A549 (cell line): ENCODE data around the gene TMCC3. TPM values are rescaled to one million over a fixed set of nuclear protein-coding genes. Genes with fewer than 3 reads are reported as not detected.

Experiments used
- ATAC-seq, 2 experiments: fragments of 200-7000 bp in 1 of 2; fragments of >200 bp in 1 of 2; cut with Nextera tagmentation in 1 of 2; cut with Tn5 transposase in 1 of 2; 3 replicates each; pipeline versions ENCODE4 v1.8.0 to v1.9.1; 2018 to 2020; ENCODE audit warnings: mild to moderate bottlenecking in 1 of 2, moderate library complexity in 1 of 2
- CTCF ChIA-PET: fragments of 300-600 bp; sonication (Branson Sonifier 250); formaldehyde crosslinking; extraction: SDS; loops from one replicate; lab custom pipeline; 2021; ENCODE audit warnings: antibody characterized with exemption, inconsistent platforms; lab: Yijun Ruan, JAX
- POLR2A ChIA-PET: fragments of 350-600 bp; formaldehyde crosslinking; extraction: SDS; loops from one replicate; lab custom pipeline; 2021; ENCODE audit warnings: antibody characterized with exemption, inconsistent platforms; lab: Yijun Ruan, JAX
- DNase-seq, 2 experiments: peaks; one replicate each; pipeline versions ENCODE4 v3.0.0 to v3.0.0-alpha.2; 2011 to 2016; ENCODE audit warnings: low read depth in 1 of 2, low spot score in 1 of 2
- FAIRE-seq: peaks from 2 replicates; lab custom pipeline; 2011; peaks lifted over from hg19 to GRCh38; lab: Jason Lieb, UNC
- H3K27ac ChIP-seq, 2 experiments: fragments of >200 bp; sonication (Bioruptor Twin); formaldehyde crosslinking; 3 replicates each; pipeline ENCODE4 v1.5.1; 2016 to 2017
- H3K4me1 ChIP-seq: fragments of >200 bp; sonication (Bioruptor Twin); formaldehyde crosslinking; 3 replicates; pipeline ENCODE4 v1.6.1; 2016
- H3K4me2 ChIP-seq: fragments of >200 bp; sonication (Bioruptor Twin); formaldehyde crosslinking; 3 replicates; pipeline ENCODE4 v1.6.1; 2016
- H3K4me3 ChIP-seq: fragments of >200 bp; sonication (Bioruptor Twin); formaldehyde crosslinking; 3 replicates; pipeline ENCODE4 v1.5.1; 2016
- H3K9me3 ChIP-seq: fragments of >200 bp; sonication (Bioruptor Twin); formaldehyde crosslinking; 3 replicates; pipeline ENCODE4 v1.6.1; 2016
- ATOH8 ChIP-seq: fragments of 250-450 bp; sonication (Bioruptor Pico); IDR thresholded peaks from 2 replicates; pipeline ENCODE4 v1.5.0; 2020; ENCODE audit warnings: low read depth, mild to moderate bottlenecking, moderate library complexity
- BCL3 ChIP-seq: fragments of >200 bp; sonication (Bioruptor Twin); formaldehyde crosslinking; IDR thresholded peaks from 3 replicates; pipeline ENCODE4 v1.6.1; 2016
- CEBPB ChIP-seq, 2 experiments: fragments of >200 bp in 1 of 2; sonication (Bioruptor Twin) in 1 of 2; formaldehyde crosslinking in 1 of 2; IDR thresholded peaks; 2 replicates each; pipeline ENCODE4 v1.6.1; 2012 to 2016
- CHD2 ChIP-seq: fragments of 150-350 bp; IDR thresholded peaks from 2 replicates; pipeline ENCODE4 v1.6.1; 2014; ENCODE audit warnings: low read length; ENCODE audit not compliant: partially characterized antibody
- CTCF ChIP-seq: fragments of >200 bp; sonication (Bioruptor Twin); formaldehyde crosslinking; IDR thresholded peaks from 3 replicates; pipeline ENCODE4 v1.5.1; 2016
- EHMT2 ChIP-seq: fragments of 200-600 bp; sonication (generic); IDR thresholded peaks from 2 replicates; pipeline ENCODE4 v1.6.1; 2016; ENCODE audit warnings: antibody characterized with exemption, low read depth, mild to moderate bottlenecking, moderate library complexity
- ESRRA ChIP-seq: fragments of 150-350 bp; IDR thresholded peaks from 2 replicates; pipeline ENCODE4 v1.6.1; 2014; ENCODE audit warnings: mild to moderate bottlenecking, low read length, borderline replicate concordance
- FOSL2 ChIP-seq, 2 experiments: fragments of 450-650 bp in 1 of 2; fragments of >200 bp in 1 of 2; sonication (Bioruptor Twin) in 1 of 2; formaldehyde crosslinking; IDR thresholded peaks; 2 replicates each; pipeline versions ENCODE4 v1.5.0 to v1.6.1; 2016 to 2020; ENCODE audit warnings: mild to moderate bottlenecking in 1 of 2, moderate library complexity in 1 of 2
- FOXS1 ChIP-seq: fragments of 250-450 bp; sonication (Bioruptor Pico); IDR thresholded peaks from 2 replicates; pipeline ENCODE4 v1.5.0; 2020; ENCODE audit warnings: mild to moderate bottlenecking, moderate library complexity
- HES2 ChIP-seq: fragments of >200 bp; sonication (Bioruptor Twin); formaldehyde crosslinking; IDR thresholded peaks from 2 replicates; pipeline ENCODE4 v1.6.1; 2016
- HEYL ChIP-seq: fragments of 250-450 bp; sonication (Bioruptor Pico); IDR thresholded peaks from 2 replicates; pipeline ENCODE4 v1.8.0; 2021; ENCODE audit warnings: mild to moderate bottlenecking, moderate library complexity
- HMGXB4 ChIP-seq: fragments of 250-450 bp; sonication (Bioruptor Pico); IDR thresholded peaks from 2 replicates; pipeline ENCODE4 v1.5.0; 2021; ENCODE audit warnings: mild to moderate bottlenecking, moderate library complexity, borderline replicate concordance
- HOXA7 ChIP-seq: fragments of 250-450 bp; sonication (Bioruptor Pico); IDR thresholded peaks from 2 replicates; pipeline ENCODE4 v1.5.0; 2020; ENCODE audit warnings: mild to moderate bottlenecking, moderate library complexity
- HOXB5 ChIP-seq: fragments of 250-450 bp; sonication (Bioruptor Pico); IDR thresholded peaks from 2 replicates; pipeline ENCODE4 v1.5.0; 2020; ENCODE audit warnings: mild to moderate bottlenecking, moderate library complexity
- MAX ChIP-seq: IDR thresholded peaks from 2 replicates; pipeline ENCODE4 v1.6.1; 2012
- MYC ChIP-seq: IDR thresholded peaks from 2 replicates; pipeline ENCODE4 v1.6.1; 2012; ENCODE audit warnings: mild to moderate bottlenecking, inconsistent platforms, low read length, improper control_type of control experiment, borderline replicate concordance
- NFE2L2 ChIP-seq: fragments of 150-350 bp; conservative IDR thresholded peaks from 2 replicates; pipeline ENCODE4 v1.6.1; 2014; ENCODE audit warnings: low read length
- NR3C1 ChIP-seq: fragments of >200 bp; sonication (Bioruptor Twin); formaldehyde crosslinking; IDR thresholded peaks from 3 replicates; pipeline ENCODE4 v1.6.1; 2017
- POLR2A ChIP-seq: IDR thresholded peaks from 2 replicates; pipeline ENCODE4 v1.6.1; 2012; ENCODE audit warnings: mild to moderate bottlenecking, low read length
- POLR2AphosphoS2 ChIP-seq: conservative IDR thresholded peaks from 2 replicates; pipeline ENCODE4 v1.6.1; 2012; ENCODE audit warnings: low read length, improper control_type of control experiment, inconsistent platforms
- RAD21 ChIP-seq, 2 experiments: fragments of >200 bp in 1 of 2; sonication (Bioruptor Twin) in 1 of 2; formaldehyde crosslinking in 1 of 2; IDR thresholded peaks in 1 of 2; conservative IDR thresholded peaks in 1 of 2; 2 replicates in 1 of 2; 3 replicates in 1 of 2; pipeline ENCODE4 v1.6.1; 2012 to 2018; ENCODE audit warnings: inconsistent platforms in 1 of 2
- RNF2 ChIP-seq: fragments of 200-600 bp; sonication (generic); IDR thresholded peaks from 2 replicates; pipeline ENCODE4 v1.6.1; 2016; ENCODE audit warnings: low read depth, mild to moderate bottlenecking, antibody characterized with exemption, moderate library complexity, borderline replicate concordance
- SMC3 ChIP-seq: fragments of >200 bp; sonication (Bioruptor Twin); formaldehyde crosslinking; IDR thresholded peaks from 3 replicates; pipeline ENCODE4 v1.6.1; 2018; ENCODE audit warnings: inconsistent platforms
- SREBF2 ChIP-seq: fragments of 450-650 bp; IDR thresholded peaks from 2 replicates; pipeline ENCODE4 v1.6.1; 2014; ENCODE audit warnings: mild to moderate bottlenecking, moderate library complexity
- TFCP2L1 ChIP-seq: fragments of 250-450 bp; sonication (Bioruptor Pico); IDR thresholded peaks from 2 replicates; pipeline ENCODE4 v1.5.0; 2021; ENCODE audit warnings: mild to moderate bottlenecking
- ZFP36 ChIP-seq: fragments of 450-650 bp; IDR thresholded peaks from 2 replicates; pipeline ENCODE4 v1.6.1; 2014; ENCODE audit warnings: borderline replicate concordance; ENCODE audit not compliant: partially characterized antibody
- WGBS: methylation state at CpG from one replicate; pipeline ENCODE4 v1.1.6; 2017; ENCODE audit errors: missing lambda C conversion rate; 5-methylcytosine and 5-hydroxymethylcytosine counted together
- polyA plus RNA-seq, 4 experiments: library from polyadenylated mRNA; depleted of rRNA in 3 of 4; stranded (reverse); fragments of >200 nt; fragmentation: RNase III in 1 of 4; extraction: RNeasy Plus Mini Kit Qiagen cat#74134 plus additional on column Dnase treatment in 1 of 4; gene quantifications; 2 replicates in 3 of 4; 3 replicates in 1 of 4; pipeline ENCODE4 v1.2.3, GENCODE V29; 2011 to 2017

Gene TMCC3
- polyA plus RNA-seq, 2 of the 4 experiments (the other 2 are of a cell fraction) = 0.50 to 0.62 TPM

GRCh38 chr12:94660436-94660835 is 10.1 kb upstream of the TMCC3 start:
- ATAC-seq (no peak), DNase-seq (no peak), FAIRE-seq (no peak)
- TF ChIP-seq CHD2 = no peak
- TF ChIP-seq POLR2A = no peak
- TF ChIP-seq ATOH8 (CRISPR knock-in tag) = no peak
- no peak for TF ChIP-seq EHMT2
- no peak for TF ChIP-seq MYC
- TF ChIP-seq FOXS1 (CRISPR knock-in tag) = no peak
- no peak for TF ChIP-seq HOXB5
- no peak for TF ChIP-seq NFE2L2
- no peak for TF ChIP-seq RAD21 (conservative IDR thresholded peaks at IDR 0.05 in 1 of 2, IDR thresholded peaks at IDR 0.05 in 1 of 2)
- no peak for TF ChIP-seq SREBF2
- no peak for TF ChIP-seq ZFP36
- no peak for TF ChIP-seq HOXA7 (CRISPR knock-in tag)
- TF ChIP-seq SMC3 = no peak
- no peak for TF ChIP-seq HEYL (CRISPR knock-in tag)
- TF ChIP-seq HMGXB4 (CRISPR knock-in tag) = no peak
- TF ChIP-seq ESRRA = no peak
- no peak for TF ChIP-seq FOSL2 (IDR thresholded peaks at IDR 0.05)
- TF ChIP-seq FOSL2 (CRISPR knock-in tag; IDR thresholded peaks at IDR 0.05) = no peak
- no peak for TF ChIP-seq CEBPB (IDR thresholded peaks at IDR 0.05)
- Histone ChIP-seq H3K4me2 (no peak overlapping the region), H3K27ac (no peak overlapping the region), H3K9me3 (no peaks in the 10 kb centered on the region), H3K4me1 (no peaks in the 10 kb centered on the region), H3K4me3 (no peak overlapping the region)
- WGBS = 49% methylated on average over 3 of the region's 3 CpGs
- ChIA-PET POLR2A (no interaction called here), CTCF (no interaction called here)

- no peaks in the 10 kb centered on the region for H3K9me3 ChIP-seq
- no peak overlapping the region for H3K4me2 ChIP-seq
- DNase-seq (no peak), FAIRE-seq (no peak), ATAC-seq (no peak)
- H3K27ac ChIP-seq = no peak overlapping the region
- WGBS = 71% methylated on average over 3 of the region's 3 CpGs
- ChIA-PET CTCF (no interaction called here), POLR2A (no interaction called here)
- no peak for TF ChIP-seq POLR2AphosphoS2
- no peak for TF ChIP-seq CHD2
- TF ChIP-seq MAX = no peak
- no peak for TF ChIP-seq RNF2
- no peak for TF ChIP-seq HES2
- no peak for TF ChIP-seq HEYL (CRISPR knock-in tag)
- TF ChIP-seq POLR2A = no peak
- no peak for TF ChIP-seq TFCP2L1 (CRISPR knock-in tag)
- no peak for TF ChIP-seq BCL3
- TF ChIP-seq NR3C1 = no peak
- TF ChIP-seq HOXA7 (CRISPR knock-in tag) = no peak
- TF ChIP-seq CTCF = no peak
- no peak overlapping the region for H3K4me3 ChIP-seq
- no peaks in the 10 kb centered on the region for H3K4me1 ChIP-seq
These were observed 9.1 kb upstream of the TMCC3 start for GRCh38 chr12:94659346-94659930.
